HCT116 (cell line): ENCODE results near the gene ST3GAL2. TPM values are rescaled to one million over a fixed set of nuclear protein-coding genes. Genes with fewer than 3 reads are reported as not detected.

Source experiments
- ATAC-seq: fragments of 200-7000 bp; cut with Tn5 transposase; 2 replicates; pipeline ENCODE4 v1.9.1; 2020; ENCODE audit warnings: mild to moderate bottlenecking, moderate library complexity
- BruUV-seq: library from RNA; stranded (reverse); fragments of 400-500 nt; replicated peaks from 2 replicates; lab custom pipeline; 2021; lab: Mats Ljungman, UMichigan
- CTCF ChIA-PET: fragments of 300-600 bp; sonication (Branson Sonifier 250); formaldehyde crosslinking; loops from one replicate; lab custom pipeline; 2021; ENCODE audit warnings: antibody characterized with exemption; lab: Charles Lee
- POLR2A ChIA-PET: fragments of 300-600, 350-600 bp; sonication (Branson Sonifier 250); formaldehyde crosslinking; loops from one replicate; lab custom pipeline; 2021; ENCODE audit warnings: antibody characterized with exemption; lab: Charles Lee
- RAD21 ChIA-PET, 2 experiments: fragments of 300-600 bp; sonication (Branson Sonifier 250); formaldehyde crosslinking; loops; one replicate each; lab custom pipeline; 2023; ENCODE audit warnings: low total read pairs in 2 of 2; ENCODE audit not compliant: uncharacterized antibody in 2 of 2, unreplicated experiment in 2 of 2, low non-redundant PET in 1 of 2; lab: Charles Lee
- DNase-seq: peaks from one replicate; pipeline ENCODE4 v3.0.0-alpha.2; 2010; ENCODE audit warnings: low read depth, low spot score
- H2AFZ ChIP-seq: fragments of 200-600 bp; shearing (Covaris generic), sonication (generic); 2 replicates; pipeline ENCODE4 v1.6.1; 2017; ENCODE audit warnings: low read depth, mixed run types, mixed read lengths, antibody characterized with exemption, low read length; ENCODE audit not compliant: poor library complexity, severe bottlenecking
- H3K27ac ChIP-seq: 2 replicates; pipeline ENCODE4 v1.5.1; 2012; ENCODE audit warnings: low read depth, low read length
- H3K27me3 ChIP-seq: fragments of 200-600 bp; sonication (generic); 2 replicates; pipeline ENCODE4 v1.6.1; 2016; ENCODE audit warnings: mixed run types, low read length, mixed read lengths; ENCODE audit not compliant: insufficient read depth
- H3K36me3 ChIP-seq, 2 experiments: fragments of 200-500 bp in 1 of 2; fragments of 200-600 bp in 1 of 2; sonication (Bioruptor generic) in 1 of 2; sonication (generic) in 1 of 2; 2 replicates each; pipeline versions ENCODE4 v1.5.1 to v1.6.1; 2014 to 2016; ENCODE audit warnings: low read length in 2 of 2, inconsistent platforms in 1 of 2, mixed read lengths in 1 of 2, mixed run types in 1 of 2; ENCODE audit not compliant: insufficient read depth in 2 of 2, control insufficient read depth in 1 of 2
- H3K4me1 ChIP-seq, 2 experiments: fragments of 200-600 bp in 1 of 2; sonication (generic) in 1 of 2; 2 replicates each; pipeline versions ENCODE4 v1.5.1 to v1.6.1; 2012 to 2017; ENCODE audit warnings: low read length in 2 of 2, inconsistent platforms in 1 of 2, mild to moderate bottlenecking in 1 of 2, mixed read lengths in 1 of 2, mixed run types in 1 of 2, moderate library complexity in 1 of 2; ENCODE audit not compliant: insufficient read depth in 2 of 2, control insufficient read depth in 1 of 2
- H3K4me2 ChIP-seq: fragments of 200-600 bp; sonication (generic); 2 replicates; pipeline ENCODE4 v1.6.1; 2017; ENCODE audit warnings: mixed run types, low read length, mixed read lengths
- H3K4me3 ChIP-seq, 2 experiments: fragments of 200-600 bp in 1 of 2; sonication (generic) in 1 of 2; replicated peaks in 1 of 2; 2 replicates each; pipeline ENCODE4 v1.5.1; 2011 to 2016; ENCODE audit warnings: low read length in 2 of 2, control low read depth in 1 of 2, low read depth in 1 of 2, mild to moderate bottlenecking in 1 of 2, mixed read lengths in 1 of 2, mixed run types in 1 of 2
- H3K79me2 ChIP-seq: fragments of 200-600 bp; sonication (generic); 2 replicates; pipeline ENCODE4 v1.6.1; 2017; ENCODE audit warnings: mild to moderate bottlenecking, mixed run types, low read length, moderate library complexity, mixed read lengths; ENCODE audit not compliant: insufficient read depth
- H3K9ac ChIP-seq: fragments of 200-600 bp; sonication (generic); 2 replicates; pipeline ENCODE4 v1.6.1; 2016; ENCODE audit warnings: low read length, mixed read lengths
- H3K9me2 ChIP-seq: fragments of 200-600 bp; sonication (generic), shearing (Covaris generic); 2 replicates; pipeline ENCODE4 v1.6.1; 2017; ENCODE audit warnings: mixed run types, mild to moderate bottlenecking, moderate library complexity; ENCODE audit not compliant: insufficient read depth
- H3K9me3 ChIP-seq, 2 experiments: fragments of 200-500 bp in 1 of 2; fragments of 200-600 bp in 1 of 2; sonication (Bioruptor generic) in 1 of 2; sonication (generic) in 1 of 2; 2 replicates each; pipeline ENCODE4 v1.6.1; 2014 to 2017; ENCODE audit warnings: low read length in 2 of 2, mixed read lengths in 2 of 2, inconsistent platforms in 1 of 2, low read depth in 1 of 2, mild to moderate bottlenecking in 1 of 2, mixed run types in 1 of 2, moderate library complexity in 1 of 2; ENCODE audit not compliant: control insufficient read depth in 1 of 2, insufficient read depth in 1 of 2
- H4K20me1 ChIP-seq: fragments of 200-600 bp; sonication (generic), shearing (Covaris generic); 2 replicates; pipeline ENCODE4 v1.6.1; 2017; ENCODE audit warnings: mixed run types, mild to moderate bottlenecking, moderate library complexity; ENCODE audit not compliant: insufficient read depth
- ATF3 ChIP-seq: IDR thresholded peaks from 2 replicates; pipeline ENCODE4 v1.6.1; 2012
- CBX3 ChIP-seq: IDR thresholded peaks from 2 replicates; pipeline ENCODE4 v1.6.1; 2012; ENCODE audit warnings: low read depth
- CEBPB ChIP-seq: IDR thresholded peaks from 2 replicates; pipeline ENCODE4 v1.6.1; 2012; ENCODE audit warnings: low read depth
- EGR1 ChIP-seq: IDR thresholded peaks from 2 replicates; pipeline ENCODE4 v1.6.1; 2012; ENCODE audit warnings: low read depth
- EZH2 ChIP-seq: fragments of 200-600 bp; sonication (generic); IDR thresholded peaks from 2 replicates; pipeline ENCODE4 v1.6.1; 2017; ENCODE audit warnings: antibody characterized with exemption, mixed run types
- FOSL1 ChIP-seq: IDR thresholded peaks from 2 replicates; pipeline ENCODE4 v1.6.1; 2012; ENCODE audit warnings: low read depth
- MAX ChIP-seq: IDR thresholded peaks from 2 replicates; pipeline ENCODE4 v1.6.1; 2012
- POLR2A ChIP-seq: IDR thresholded peaks from 2 replicates; pipeline ENCODE4 v1.7.0; 2011; ENCODE audit warnings: borderline replicate concordance; ENCODE audit not compliant: insufficient read depth, insufficient read length; ENCODE audit errors: extremely low read depth
- POLR2AphosphoS5 ChIP-seq: IDR thresholded peaks from 2 replicates; pipeline ENCODE4 v1.6.1; 2011; ENCODE audit warnings: mild to moderate bottlenecking, low read depth, low read length, moderate library complexity
- SIN3A ChIP-seq: IDR thresholded peaks from 2 replicates; pipeline ENCODE4 v1.6.1; 2012; ENCODE audit warnings: low read depth
- SP1 ChIP-seq: IDR thresholded peaks from 2 replicates; pipeline ENCODE4 v1.6.1; 2012; ENCODE audit warnings: low read depth
- SRF ChIP-seq: IDR thresholded peaks from 2 replicates; pipeline ENCODE4 v1.6.1; 2012; ENCODE audit warnings: low read depth
- YY1 ChIP-seq: IDR thresholded peaks from 2 replicates; pipeline ENCODE4 v1.6.1; 2011; ENCODE audit warnings: low read length, low read depth, moderate library complexity, mild to moderate bottlenecking; ENCODE audit not compliant: insufficient replicate concordance; ENCODE audit errors: extremely low read depth
- ZNF274 ChIP-seq: fragments of 200-500 bp; sonication (Bioruptor generic); IDR thresholded peaks from 2 replicates; pipeline ENCODE4 v1.6.1; 2014; ENCODE audit warnings: mild to moderate bottlenecking, low read depth, low read length, inconsistent platforms
- intact Hi-C: fragments of 100-400 bp; cut with micrococcal nuclease; formaldehyde crosslinking; loops from 2 replicates; pipeline ENCODE4 v1.10.0; 2022
- total RNA-seq: library from RNA; stranded (reverse); gene quantifications from one replicate; pipeline ENCODE4 v1.2.1, GENCODE V29; 2021; ENCODE audit not compliant: unreplicated experiment
- TF ChIP-seq, protein P1 (sequence below), 3 experiments: fragments of 200-600 bp in 1 of 3; sonication (generic) in 1 of 3; IDR thresholded peaks in 2 of 3; conservative IDR thresholded peaks in 1 of 3; 2 replicates each; pipeline ENCODE4 v1.5.1; 2012 to 2017; ENCODE audit warnings: low read depth in 2 of 3, low read length in 2 of 3, antibody characterized with exemption in 1 of 3, borderline replicate concordance in 1 of 3, control low read depth in 1 of 3, mild to moderate bottlenecking in 1 of 3, mixed read lengths in 1 of 3, mixed run types in 1 of 3, moderate library complexity in 1 of 3; ENCODE audit not compliant: insufficient read depth in 1 of 3
- TF ChIP-seq, protein P2 (sequence below): IDR thresholded peaks from 2 replicates; pipeline ENCODE4 v1.6.1; 2011; ENCODE audit warnings: mild to moderate bottlenecking, low read length, moderate library complexity; ENCODE audit not compliant: insufficient replicate concordance; ENCODE audit errors: extremely low read depth

The ST3GAL2 gene
- total RNA-seq, 1 experiment from 2014 or later: 9.5 TPM

DNA sequence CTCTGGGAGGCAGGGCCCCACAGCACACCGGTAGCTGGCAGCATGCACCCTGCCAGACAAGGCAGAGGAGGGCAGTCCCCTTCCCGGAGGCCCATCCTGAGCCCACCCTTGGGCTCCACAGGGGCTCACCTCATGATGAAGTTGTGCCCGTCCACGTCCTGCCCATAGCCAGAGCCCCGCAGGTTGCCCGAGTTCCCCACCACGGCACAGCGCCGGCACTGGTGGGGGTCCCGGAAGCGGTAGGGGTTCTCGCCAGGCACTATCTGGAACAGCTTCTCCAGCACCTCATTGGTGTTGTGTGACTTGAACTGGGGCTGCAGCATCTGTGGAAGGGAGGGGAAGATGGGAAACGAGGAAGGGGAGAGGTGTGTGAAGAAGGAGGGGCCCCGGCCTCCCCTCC lies 44.0 kb downstream of the ST3GAL2 start:
- POLR2A ChIA-PET: interaction anchor here (2.3 kb wide), 1 partner anchor 14 kb away, joined by 7 read pairs; no protein-coding TSS in a partner anchor
- RAD21 ChIA-PET: no interaction called here
- BruUV-seq: no TSS peak

More for the DNA sequence above, 44.0 kb downstream of the ST3GAL2 start:
- no peak for ATAC-seq
- intact Hi-C loops: loop anchor here (1.0 kb wide), 1 partner anchor 60 kb away; no protein-coding TSS in a partner anchor
- H3K9ac ChIP-seq: no peak overlapping the region
- no peak overlapping the region for H3K4me2 ChIP-seq
- no peak overlapping the region for H2AFZ ChIP-seq
- no peaks in the 10 kb centered on the region for H4K20me1 ChIP-seq
- peaks cover 0 to 30% of the 10 kb centered on the region in 2 experiments; a peak in 3 of 4 replicates for H3K4me1 ChIP-seq
- TF ChIP-seq SRF: no peak
- no peak for TF ChIP-seq ATF3
- no peak for TF ChIP-seq POLR2A
- TF ChIP-seq, protein P1, sequence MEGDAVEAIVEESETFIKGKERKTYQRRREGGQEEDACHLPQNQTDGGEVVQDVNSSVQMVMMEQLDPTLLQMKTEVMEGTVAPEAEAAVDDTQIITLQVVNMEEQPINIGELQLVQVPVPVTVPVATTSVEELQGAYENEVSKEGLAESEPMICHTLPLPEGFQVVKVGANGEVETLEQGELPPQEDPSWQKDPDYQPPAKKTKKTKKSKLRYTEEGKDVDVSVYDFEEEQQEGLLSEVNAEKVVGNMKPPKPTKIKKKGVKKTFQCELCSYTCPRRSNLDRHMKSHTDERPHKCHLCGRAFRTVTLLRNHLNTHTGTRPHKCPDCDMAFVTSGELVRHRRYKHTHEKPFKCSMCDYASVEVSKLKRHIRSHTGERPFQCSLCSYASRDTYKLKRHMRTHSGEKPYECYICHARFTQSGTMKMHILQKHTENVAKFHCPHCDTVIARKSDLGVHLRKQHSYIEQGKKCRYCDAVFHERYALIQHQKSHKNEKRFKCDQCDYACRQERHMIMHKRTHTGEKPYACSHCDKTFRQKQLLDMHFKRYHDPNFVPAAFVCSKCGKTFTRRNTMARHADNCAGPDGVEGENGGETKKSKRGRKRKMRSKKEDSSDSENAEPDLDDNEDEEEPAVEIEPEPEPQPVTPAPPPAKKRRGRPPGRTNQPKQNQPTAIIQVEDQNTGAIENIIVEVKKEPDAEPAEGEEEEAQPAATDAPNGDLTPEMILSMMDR (IDR thresholded peaks at IDR 0.05 in 2 of 3, conservative IDR thresholded peaks at IDR 0.05 in 1 of 3; ENCODE audit: borderline replicate concordance in 1 of 3, insufficient read depth in 1 of 3, low read depth in 2 of 3, low read length in 2 of 3): no peak
- TF ChIP-seq YY1: no peak
- TF ChIP-seq SIN3A: no peak
- no peak for TF ChIP-seq POLR2AphosphoS5
- no peak for TF ChIP-seq EZH2
- no peak for TF ChIP-seq SP1
- TF ChIP-seq ZNF274: no peak
- TF ChIP-seq MAX: no peak
- TF ChIP-seq CBX3: no peak
- TF ChIP-seq, protein P2, sequence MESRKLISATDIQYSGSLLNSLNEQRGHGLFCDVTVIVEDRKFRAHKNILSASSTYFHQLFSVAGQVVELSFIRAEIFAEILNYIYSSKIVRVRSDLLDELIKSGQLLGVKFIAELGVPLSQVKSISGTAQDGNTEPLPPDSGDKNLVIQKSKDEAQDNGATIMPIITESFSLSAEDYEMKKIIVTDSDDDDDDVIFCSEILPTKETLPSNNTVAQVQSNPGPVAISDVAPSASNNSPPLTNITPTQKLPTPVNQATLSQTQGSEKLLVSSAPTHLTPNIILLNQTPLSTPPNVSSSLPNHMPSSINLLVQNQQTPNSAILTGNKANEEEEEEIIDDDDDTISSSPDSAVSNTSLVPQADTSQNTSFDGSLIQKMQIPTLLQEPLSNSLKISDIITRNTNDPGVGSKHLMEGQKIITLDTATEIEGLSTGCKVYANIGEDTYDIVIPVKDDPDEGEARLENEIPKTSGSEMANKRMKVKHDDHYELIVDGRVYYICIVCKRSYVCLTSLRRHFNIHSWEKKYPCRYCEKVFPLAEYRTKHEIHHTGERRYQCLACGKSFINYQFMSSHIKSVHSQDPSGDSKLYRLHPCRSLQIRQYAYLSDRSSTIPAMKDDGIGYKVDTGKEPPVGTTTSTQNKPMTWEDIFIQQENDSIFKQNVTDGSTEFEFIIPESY: no peak
- TF ChIP-seq CEBPB: no peak
- TF ChIP-seq FOSL1: no peak
- no peak for TF ChIP-seq EGR1
- H3K36me3 ChIP-seq: no peaks in the 10 kb centered on the region
- CTCF ChIA-PET: no interaction called here
- no peaks in the 10 kb centered on the region for H3K79me2 ChIP-seq
- no peaks in the 10 kb centered on the region for H3K9me2 ChIP-seq
- H3K9me3 ChIP-seq: no peaks in the 10 kb centered on the region
- H3K27me3 ChIP-seq: no peaks in the 10 kb centered on the region
- no peak overlapping the region for H3K27ac ChIP-seq
- H3K4me3 ChIP-seq: no peak overlapping the region
- DNase-seq: no peak
